HepG2 (cell line): Measurements from ENCODE around the gene CD164L2. TPM values are rescaled to one million over a fixed set of nuclear protein-coding genes. Genes with fewer than 3 reads are reported as not detected.
A peak's percentile ranks its signal among the peaks of the same experiment; 100 is the strongest.

Source experiments
- AHDC1 ChIP-seq: sonication (generic); formaldehyde crosslinking; IDR thresholded peaks from 2 replicates; pipeline ENCODE4 v1.5.1; 2020; ENCODE audit warnings: mild to moderate bottlenecking, missing genetic modification reagents, borderline replicate concordance
- ARHGAP35 ChIP-seq: sonication (generic); formaldehyde crosslinking; IDR thresholded peaks from 2 replicates; pipeline ENCODE4 v1.9.0; 2022; ENCODE audit warnings: mild to moderate bottlenecking, inconsistent platforms, moderate library complexity, missing genetic modification reagents, borderline replicate concordance
- HMGXB3 ChIP-seq: sonication (generic); formaldehyde crosslinking; IDR thresholded peaks from 2 replicates; pipeline ENCODE4 v1.4.0; 2020; ENCODE audit warnings: missing genetic modification reagents, borderline replicate concordance
- NFYC ChIP-seq: IDR thresholded peaks from 2 replicates; pipeline ENCODE4 v1.6.1; 2016; ENCODE audit warnings: missing genetic modification reagents, missing compliant biosample characterization
- SNAI1 ChIP-seq: sonication (generic); formaldehyde crosslinking; IDR thresholded peaks from 2 replicates; pipeline ENCODE4 v1.5.0; 2020; ENCODE audit warnings: mild to moderate bottlenecking, missing genetic modification reagents, borderline replicate concordance
- SOX6 ChIP-seq, 2 experiments: fragments of 450-650 bp in 1 of 2; sonication (generic) in 1 of 2; formaldehyde crosslinking in 1 of 2; IDR thresholded peaks; 2 replicates each; pipeline versions ENCODE4 v1.4.0 to v1.6.1; 2017 to 2020; ENCODE audit warnings: antibody characterized with exemption in 1 of 2, mild to moderate bottlenecking in 1 of 2, missing genetic modification reagents in 1 of 2
- XBP1 ChIP-seq: sonication (generic); formaldehyde crosslinking; IDR thresholded peaks from 2 replicates; pipeline ENCODE4 v1.5.0; 2020; ENCODE audit warnings: missing genetic modification reagents
- ZBTB1 ChIP-seq: sonication (generic); formaldehyde crosslinking; IDR thresholded peaks from 2 replicates; pipeline ENCODE4 v1.4.0; 2020; ENCODE audit warnings: missing genetic modification reagents, borderline replicate concordance
- ZBTB10 ChIP-seq: sonication (generic); formaldehyde crosslinking; IDR thresholded peaks from 2 replicates; pipeline ENCODE4 v1.4.0; 2020; ENCODE audit warnings: missing genetic modification reagents, borderline replicate concordance
- ZNF530 ChIP-seq: sonication (generic); formaldehyde crosslinking; IDR thresholded peaks from 2 replicates; pipeline ENCODE4 v1.5.0; 2020; ENCODE audit warnings: low read depth, mild to moderate bottlenecking, missing genetic modification reagents
- ZNF850 ChIP-seq: sonication (generic); formaldehyde crosslinking; conservative IDR thresholded peaks from 2 replicates; pipeline ENCODE4 v1.9.0; 2021; ENCODE audit warnings: mild to moderate bottlenecking, missing genetic modification reagents
- polyA plus RNA-seq, 8 experiments: library from polyadenylated mRNA; depleted of rRNA in 3 of 8; stranded (reverse) in 7 of 8; unstranded in 1 of 8; fragments of >200 nt; fragmentation: Illumina TruSeq in 4 of 8; extraction: Trizol in 4 of 8; gene quantifications; 2 replicates each; pipeline versions ENCODE4 v1.2.1 to v1.2.3, GENCODE V29; 2011 to 2016; ENCODE audit warnings: low read depth in 4 of 8, missing spikeins in 1 of 8, mixed read lengths in 1 of 8; ENCODE audit not compliant: insufficient read depth in 1 of 8
- total RNA-seq, 5 experiments: library from RNA; depleted of rRNA; stranded (reverse); fragments of >200 nt; fragmentation: Illumina TruSeq; extraction: Trizol; gene quantifications; 2 replicates each; pipeline ENCODE4 v1.2.3, GENCODE V29; 2016; ENCODE audit warnings: low read depth in 1 of 5
- TF ChIP-seq, protein P1 (sequence below): sonication (generic); formaldehyde crosslinking; IDR thresholded peaks from 2 replicates; pipeline ENCODE4 v1.5.0; 2020; ENCODE audit warnings: missing genetic modification reagents
- TF ChIP-seq, protein P2 (sequence below): IDR thresholded peaks from 2 replicates; pipeline ENCODE4 v1.6.1; 2016; ENCODE audit warnings: low read depth

Gene CD164L2
- total and polyA plus RNA-seq, 2 of the 13 experiments (the other 11 are each of a cell fraction or from before 2014, with no cell fraction given): not detected

- TF ChIP-seq HMGXB3: no peak
- TF ChIP-seq SNAI1: no peak
- TF ChIP-seq ZBTB1: no peak
- TF ChIP-seq ZNF530 (CRISPR knock-in tag): no peak
- TF ChIP-seq, protein P1, sequence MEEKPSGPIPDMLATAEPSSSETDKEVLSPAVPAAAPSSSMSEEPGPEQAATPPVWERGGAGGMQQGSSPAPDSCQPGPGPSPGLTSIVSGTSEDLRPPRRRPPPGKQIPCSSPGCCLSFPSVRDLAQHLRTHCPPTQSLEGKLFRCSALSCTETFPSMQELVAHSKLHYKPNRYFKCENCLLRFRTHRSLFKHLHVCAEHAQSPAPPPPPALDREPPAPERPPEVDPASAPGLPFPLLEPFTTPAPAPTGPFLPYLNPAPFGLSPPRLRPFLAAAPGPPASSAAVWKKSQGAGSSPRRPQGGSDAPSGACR (CRISPR knock-in tag): no peak
- no peak for TF ChIP-seq XBP1 (CRISPR knock-in tag)
- no peak for TF ChIP-seq ZNF850 (CRISPR knock-in tag)
- no peak for TF ChIP-seq ARHGAP35 (CRISPR knock-in tag)
- TF ChIP-seq AHDC1 (CRISPR knock-in tag): no peak
- no peak for TF ChIP-seq SOX6 (IDR thresholded peaks at IDR 0.05)
- no peak for TF ChIP-seq SOX6 (CRISPR knock-in tag; IDR thresholded peaks at IDR 0.05)
- TF ChIP-seq NFYC (CRISPR knock-in tag): peak; percentile 77
- TF ChIP-seq, protein P2, sequence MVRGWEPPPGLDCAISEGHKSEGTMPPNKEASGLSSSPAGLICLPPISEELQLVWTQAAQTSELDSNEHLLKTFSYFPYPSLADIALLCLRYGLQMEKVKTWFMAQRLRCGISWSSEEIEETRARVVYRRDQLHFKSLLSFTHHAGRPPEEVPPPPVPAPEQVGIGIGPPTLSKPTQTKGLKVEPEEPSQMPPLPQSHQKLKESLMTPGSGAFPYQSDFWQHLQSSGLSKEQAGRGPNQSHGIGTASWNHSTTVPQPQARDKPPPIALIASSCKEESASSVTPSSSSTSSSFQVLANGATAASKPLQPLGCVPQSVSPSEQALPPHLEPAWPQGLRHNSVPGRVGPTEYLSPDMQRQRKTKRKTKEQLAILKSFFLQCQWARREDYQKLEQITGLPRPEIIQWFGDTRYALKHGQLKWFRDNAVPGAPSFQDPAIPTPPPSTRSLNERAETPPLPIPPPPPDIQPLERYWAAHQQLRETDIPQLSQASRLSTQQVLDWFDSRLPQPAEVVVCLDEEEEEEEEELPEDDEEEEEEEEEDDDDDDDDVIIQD (CRISPR knock-in tag): no peak
- no peak for TF ChIP-seq ZBTB10 (CRISPR knock-in tag)
These were observed 9.1 kb upstream of the CD164L2 start, which contains the start of gene GPR3 (continued) for GRCh38 chr1:27392096-27392777.
